Activated CD4-positive, alpha-beta T cell treated with anti-CD3 and anti-CD28 coated beads for 48 hours (primary cell): ENCODE results near the gene GRK6.
"Not testable (repeated sequence)": the region's sequence is repeated elsewhere in the genome, so short reads cannot be mapped to it uniquely, and the experiment has no call there.

ENCODE experiments used
- DNase-seq: peaks from one replicate; pipeline ENCODE4 v3.0.0-alpha.2; 2020

Gene GRK6

DNA sequence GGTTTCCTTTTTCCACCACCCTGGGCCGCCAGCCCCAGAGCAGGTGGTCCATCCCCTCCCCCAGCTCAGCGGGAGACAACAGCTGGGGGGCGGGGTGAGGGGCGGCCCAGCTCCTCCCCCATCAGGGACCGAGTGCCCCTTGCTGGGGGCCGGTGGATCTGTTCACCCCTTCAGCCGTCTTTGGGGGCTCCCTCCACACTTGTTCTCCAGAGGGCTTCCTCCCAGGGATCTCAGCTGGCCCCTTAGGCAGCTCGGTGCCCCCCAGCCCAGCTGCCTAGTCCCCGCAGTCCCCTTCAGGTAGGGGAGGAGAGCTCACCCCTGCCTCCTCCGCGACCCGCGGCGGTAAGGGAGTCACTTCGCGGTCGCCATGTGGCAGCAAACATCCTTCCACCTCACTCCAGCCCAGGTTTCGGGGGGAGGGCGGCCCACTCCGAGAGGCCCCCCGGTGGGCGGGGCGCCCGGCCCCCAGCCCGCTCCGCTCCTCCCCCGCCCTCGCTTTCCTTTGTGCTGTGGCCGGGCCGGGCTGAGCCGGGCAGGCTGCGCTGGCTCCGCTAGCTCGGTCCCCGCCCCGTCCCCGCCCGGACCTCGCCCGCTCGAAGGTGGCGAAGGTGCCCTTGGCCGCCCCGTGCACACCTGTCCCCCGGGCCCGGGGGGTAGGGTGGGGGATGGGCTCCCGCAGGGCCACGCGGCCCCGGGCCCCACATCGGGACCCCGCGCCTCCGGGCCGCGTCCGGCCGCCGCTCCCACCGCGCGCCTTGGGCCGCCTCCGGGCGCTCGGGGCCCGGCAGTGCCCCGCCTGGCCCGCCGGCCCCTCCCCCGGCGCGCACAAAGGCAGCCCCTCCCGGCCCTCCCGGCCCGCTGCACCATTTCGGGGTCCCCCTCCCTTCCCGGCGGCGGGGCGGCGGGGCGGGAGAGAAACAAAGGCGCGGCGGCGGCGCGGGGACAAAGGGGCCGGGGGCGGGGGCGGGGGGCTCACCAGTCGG is 46.3 kb downstream of the GRK6 start:
- DNase-seq, result peak; percentile 67

DNA sequence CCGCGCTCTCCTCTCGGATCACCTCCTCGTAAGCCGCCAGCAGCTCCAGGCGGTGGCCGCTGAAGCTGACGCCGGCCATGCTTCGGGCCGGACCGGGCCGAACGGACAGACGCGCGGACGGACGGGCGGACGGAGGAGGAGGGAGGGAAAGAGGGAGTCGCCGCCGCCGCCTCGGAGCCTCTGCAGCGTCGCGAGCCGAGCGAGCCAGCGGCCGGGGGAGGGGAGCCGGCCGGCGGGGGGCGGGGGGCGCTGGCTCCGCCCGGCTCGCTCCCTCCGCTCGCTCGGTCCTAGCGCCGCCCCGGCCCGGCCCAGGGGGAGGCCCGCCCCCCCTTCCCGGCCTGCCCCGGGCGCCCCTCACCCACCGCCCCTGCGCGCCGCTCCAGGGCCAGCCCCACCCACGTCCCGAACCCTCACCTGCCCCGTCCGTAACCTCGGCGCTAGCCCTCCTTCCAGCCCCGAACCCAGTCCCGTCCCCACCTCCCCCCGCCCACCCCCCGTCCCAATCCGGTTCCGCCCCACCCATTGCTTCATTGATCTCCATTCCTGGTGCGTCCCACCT is 47.0 kb downstream of the GRK6 start, which contains the start of gene DBN1:
Gene DBN1 (minus strand): TSS at position 192 of the 559 bp plus-strand sequence. CDS start 113 bp downstream, at position 79.
- DNase-seq, result no peak

DNA sequence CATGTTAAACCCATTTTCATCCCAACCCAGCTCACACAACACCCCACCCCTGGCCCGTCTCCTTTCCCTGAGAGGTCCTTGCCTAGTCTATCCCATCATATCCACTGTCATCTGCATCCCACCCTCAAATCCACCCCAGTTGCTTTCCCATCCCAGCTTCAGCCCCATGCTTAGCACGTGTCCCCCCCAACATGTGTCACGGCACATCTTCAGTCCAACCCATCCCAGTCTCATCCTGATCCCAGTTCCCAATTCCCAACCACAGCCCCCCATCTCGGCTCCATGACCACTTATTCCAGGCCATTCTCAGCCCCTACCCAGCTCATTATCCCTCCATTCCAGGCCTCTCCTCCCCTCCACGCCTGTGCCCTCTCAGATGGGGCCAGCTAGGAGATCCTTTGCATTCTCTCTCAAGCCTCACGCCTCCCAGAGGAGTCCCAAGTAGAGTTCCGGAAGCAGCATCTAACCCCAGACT is 47.6 kb downstream of the GRK6 start:
- DNase-seq, result no peak

DNA sequence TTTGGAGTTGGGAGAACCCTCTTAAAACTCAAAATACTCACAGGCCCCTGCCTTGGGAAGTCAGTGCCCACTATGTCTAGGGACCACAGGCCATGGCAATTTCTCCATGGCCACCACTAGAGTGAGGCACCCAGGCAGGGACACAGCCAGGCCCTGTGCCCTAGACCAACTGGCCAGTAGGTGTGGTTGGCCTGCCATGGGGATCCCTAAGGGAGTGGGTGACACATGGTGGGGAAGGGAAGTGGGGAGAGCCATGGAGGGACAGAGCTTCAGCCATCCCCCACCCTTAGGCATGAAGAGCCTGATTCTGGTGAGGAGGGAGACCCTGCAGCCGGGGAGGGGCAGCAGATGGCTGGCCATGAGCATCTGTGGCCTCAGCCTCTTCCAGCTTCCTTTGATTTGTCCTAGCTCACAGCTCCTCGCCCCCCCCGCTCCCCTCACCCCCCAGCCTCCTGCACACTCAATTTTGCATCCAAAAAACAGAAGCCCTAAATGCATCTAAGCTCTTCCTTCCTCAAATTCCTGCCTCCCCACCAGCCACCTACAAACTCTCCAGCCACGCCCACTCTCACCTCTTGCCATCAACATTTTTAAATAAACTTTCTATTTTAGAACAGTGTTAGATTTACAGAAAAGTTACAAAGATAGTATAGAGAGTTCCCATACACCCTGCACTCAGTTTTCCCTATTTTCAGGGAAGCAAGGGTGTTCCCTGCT is 48.5 kb downstream of the GRK6 start:
- no peak for DNase-seq

DNA sequence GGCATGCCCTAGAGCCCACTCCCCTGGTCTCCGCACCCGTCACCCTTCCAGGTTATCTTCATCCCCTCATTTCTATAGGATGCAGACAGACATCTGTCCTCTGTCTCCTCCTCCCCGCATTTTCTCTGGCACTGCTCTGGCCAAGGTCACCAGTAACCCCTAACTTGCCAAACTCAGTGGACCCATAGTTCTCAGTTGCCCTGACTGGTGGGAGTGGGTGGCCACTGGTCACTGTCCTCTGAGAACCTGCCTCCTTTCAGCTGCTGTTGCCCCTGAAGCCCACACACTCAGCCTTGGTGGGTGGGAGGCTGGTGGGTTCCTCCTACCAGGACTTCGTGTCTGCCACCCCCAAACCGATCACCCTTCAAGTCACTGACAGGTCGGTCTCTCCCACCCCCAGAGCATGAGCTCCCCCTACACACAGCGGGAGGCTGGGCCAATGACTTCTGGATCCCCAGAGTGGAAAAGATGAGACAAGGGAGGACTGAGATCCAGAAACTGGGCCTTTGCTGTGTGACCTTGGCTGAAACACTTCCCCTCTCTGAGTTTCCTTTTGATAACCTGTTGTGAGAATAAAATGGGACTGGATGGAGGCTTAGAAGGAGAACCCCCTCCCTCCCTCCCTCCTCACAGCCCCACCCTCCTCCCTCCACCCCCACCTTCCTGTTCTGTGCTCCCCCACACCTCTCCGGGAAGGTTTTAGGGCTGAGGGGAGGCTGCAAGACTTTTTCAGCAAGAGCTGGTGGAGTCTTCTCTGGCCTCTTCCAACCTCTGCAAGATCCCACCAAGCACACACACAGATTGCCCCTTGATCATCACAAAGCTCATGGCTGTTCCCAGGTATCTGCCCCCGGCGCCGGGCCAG is 49.3 kb downstream of the GRK6 start:
- no peak for DNase-seq

DNA sequence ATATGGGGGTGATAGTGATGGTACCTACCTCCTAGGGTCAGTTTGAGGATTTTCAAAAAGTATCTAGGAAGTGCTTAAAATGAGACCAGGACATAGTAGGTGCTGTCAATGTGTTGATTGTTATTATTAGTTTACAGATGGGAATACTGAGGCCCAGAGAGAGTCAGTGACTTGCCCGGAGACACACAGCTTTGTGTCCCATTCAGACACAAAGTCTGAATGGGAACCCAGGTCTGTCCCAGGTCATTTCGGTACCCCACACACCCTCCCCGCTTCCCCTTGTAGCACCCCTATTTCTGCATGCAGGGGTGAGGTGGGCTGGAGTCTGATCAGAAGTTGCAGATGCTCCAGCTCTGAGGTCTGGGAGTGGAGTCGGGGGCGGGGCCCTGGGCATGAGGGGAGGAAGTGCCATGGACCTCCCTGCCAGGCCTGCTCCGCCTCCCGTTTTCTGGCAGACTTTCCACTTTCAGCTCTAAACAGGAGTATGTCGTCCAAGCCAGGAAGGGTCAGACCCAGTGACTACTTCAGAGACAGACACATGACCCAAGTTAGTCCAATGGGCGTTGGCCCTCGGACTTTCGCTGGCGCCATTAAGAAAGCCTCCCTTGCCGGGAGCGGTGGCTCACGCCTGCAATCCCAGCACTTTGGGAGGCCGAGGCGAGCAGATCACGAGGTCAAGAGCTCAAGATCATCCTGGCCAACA is 50.2 kb downstream of the GRK6 start:
- no peak for DNase-seq

DNA sequence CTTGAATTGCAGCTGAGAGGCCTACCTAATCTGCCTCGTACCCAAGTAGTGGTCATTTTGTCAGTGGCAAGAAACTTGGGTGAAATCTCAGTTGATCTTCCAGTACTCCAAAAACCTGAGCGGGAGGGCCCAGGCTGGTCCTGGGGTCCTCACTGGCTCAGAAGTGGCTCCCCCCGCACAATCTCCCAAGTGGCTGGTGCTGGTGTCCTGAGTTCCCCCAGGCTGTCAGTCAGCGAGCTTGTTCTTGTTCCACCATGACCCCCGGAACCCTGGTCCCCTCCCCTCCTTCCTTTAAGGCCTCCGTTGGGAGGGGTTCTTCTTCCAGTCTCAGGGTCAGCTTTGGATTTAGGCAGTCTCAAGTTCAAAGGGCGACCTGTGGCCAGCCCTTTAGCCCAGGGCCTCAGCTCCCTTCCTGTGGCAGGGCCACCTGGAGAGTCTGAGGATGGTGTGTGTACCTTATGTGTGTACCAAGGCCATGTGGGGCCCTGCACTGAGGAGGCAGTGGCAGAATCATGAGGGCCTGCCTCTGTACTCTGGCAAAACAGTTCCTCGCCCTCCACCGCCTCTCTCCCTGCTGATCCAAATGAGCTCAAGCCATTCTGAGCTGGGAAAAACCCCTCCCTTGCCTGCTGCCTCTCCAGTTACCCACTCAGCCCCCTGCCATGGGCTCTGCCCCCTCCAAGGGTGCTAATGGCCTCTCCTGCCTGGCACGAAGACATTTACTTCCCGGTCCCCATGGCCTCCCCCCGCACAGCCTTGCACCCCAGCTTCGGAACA is 51.4 kb downstream of the GRK6 start:
- DNase-seq, result no peak

DNA sequence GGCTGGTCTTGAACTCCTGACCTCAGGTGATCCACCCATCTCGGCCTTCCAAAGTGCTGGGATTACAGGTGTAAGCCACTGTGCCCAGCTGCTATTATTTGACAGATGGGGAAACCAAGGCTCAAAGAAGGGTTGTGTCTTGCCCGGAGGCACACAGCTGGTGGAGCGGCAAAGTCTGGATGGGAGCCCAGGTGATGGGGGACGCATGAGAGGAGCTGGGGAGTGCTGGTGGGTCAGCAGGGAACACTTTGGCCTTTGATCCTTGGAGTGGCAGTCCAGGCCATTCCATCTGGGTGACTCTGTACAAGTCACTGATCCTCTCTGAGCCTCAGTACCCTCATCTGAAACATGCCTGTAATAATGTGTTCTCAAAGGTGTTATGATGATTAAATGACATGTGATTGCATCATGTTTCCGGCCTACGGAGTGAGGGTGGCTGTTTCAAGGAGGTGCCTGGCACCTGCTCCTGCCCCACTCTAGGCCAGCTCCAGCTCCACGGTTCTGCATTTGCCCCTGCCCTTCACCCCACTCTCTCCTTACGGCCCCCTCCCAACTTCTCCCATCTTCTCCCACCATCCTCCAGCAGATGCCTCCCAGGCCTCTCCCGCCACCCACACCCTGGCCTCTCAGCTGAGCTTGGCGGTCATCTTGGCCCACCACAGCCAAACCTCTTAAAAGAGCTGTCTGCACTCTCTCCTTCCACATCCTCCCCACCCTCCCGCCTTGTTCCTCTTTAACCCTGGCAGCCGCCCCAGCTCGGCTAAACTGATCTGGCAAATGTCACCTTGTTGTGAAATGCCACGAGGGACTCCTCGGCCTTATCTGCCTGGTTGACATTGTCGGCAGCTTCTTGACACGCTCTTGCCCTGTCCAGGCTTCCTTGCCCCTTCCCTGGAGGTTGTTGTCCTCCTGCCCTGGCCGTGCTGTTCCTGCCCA is 52.5 kb downstream of the GRK6 start:
- DNase-seq, result peak; percentile 59

DNA sequence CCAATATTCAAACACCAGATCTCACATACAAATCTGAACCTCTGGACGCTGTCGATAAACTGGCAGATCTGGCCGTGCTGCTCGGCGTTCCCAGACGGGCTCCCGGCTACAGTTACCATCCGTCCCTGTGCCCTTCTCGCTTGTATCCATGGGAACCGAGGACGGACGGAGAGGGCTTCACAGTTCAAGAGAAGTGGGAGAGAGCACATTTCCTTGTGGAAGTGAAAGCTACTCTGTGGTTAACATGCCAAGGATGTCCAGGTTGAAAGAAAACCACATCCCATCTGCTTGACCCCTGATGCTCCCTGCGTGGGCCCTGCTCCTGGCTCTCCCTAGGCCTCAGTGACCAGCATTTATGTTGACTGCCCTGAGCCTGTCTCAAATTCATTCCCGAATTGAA is 53.3 kb downstream of the GRK6 start:
- DNase-seq, result no peak

DNA sequence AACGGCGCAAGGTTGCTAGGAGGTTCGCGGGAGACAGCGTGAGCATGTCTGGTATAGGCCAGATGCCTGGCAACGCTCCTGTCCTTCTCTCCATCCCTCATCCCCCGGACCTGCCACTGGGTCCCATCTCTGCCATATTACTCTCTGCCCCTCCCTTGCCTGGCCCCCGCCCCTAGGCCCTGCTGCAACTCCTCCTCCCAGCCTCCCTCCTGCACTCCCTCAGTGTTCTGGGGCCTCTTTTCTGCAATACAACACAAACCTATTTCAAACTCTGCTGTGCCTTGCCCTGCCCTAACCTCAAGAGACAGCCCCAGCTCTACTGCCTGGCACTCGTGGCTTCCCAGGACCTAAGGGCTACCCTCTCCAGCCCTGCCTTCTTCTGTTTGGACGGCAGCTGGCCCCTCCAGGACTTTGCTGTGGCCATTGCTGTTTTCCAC is 55.9 kb downstream of the GRK6 start:
- no peak for DNase-seq

DNA sequence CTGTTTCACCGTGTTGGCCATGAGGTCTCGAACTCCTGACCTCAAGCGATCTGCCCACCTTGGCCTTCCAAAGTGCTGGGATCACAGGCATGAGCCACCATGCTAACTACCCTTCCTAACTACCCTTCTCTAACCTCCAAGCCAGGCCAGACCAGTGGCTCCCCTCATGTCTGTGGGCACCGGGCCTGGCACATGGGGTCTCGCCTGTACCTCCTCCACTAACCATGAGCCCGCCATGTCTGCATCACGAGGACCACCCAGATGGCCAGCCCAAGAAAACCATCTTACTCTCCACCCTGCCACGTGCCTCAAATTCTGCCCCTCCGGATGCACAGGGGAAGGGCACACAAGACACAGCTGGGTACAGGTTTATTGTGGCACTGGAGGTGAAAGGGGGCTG is 56.6 kb downstream of the GRK6 start:
- DNase-seq, result no peak

DNA sequence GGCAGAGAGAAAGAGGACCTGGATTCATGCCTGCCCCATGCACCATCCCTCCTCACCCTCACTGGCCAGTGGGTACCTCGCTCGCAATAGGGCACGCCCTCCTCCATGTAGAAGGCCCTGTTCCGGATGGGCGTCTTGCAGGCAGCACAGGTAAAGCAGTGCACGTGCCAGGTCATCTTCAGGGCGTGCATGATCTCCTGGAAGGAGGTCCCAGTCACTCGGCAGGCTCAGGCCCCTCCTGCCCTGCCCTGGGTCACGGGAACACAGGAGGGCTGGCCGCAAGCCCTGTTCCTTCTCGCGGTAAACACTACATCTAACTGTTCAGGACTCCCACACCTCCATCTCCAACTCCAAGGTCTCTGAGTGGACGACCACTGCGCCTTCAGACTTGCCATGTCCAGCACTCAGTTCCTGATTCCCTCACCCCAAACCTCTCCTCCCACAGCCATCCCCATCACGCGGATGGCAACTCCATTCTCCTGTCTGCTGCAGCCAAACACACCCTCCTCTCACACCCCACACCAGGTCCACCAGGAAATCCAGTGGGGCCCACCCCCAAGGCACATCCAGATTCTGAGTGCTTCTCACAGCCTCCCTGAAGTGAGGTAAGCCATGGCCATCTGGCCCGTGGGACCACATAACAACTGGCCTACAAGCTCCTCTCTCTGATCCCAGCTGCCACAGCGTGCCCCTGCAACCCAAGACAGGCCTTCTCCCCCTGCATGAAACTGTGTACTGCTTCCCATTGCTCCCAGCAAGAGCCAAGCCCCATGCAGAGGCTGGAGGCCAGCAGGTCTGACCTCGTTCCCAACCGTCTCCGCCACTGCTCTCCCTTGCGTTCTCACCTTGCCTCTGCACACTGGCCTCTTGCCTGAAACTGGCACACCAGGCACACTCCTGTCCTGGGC is 57.8 kb downstream of the GRK6 start:
- no peak for DNase-seq

DNA sequence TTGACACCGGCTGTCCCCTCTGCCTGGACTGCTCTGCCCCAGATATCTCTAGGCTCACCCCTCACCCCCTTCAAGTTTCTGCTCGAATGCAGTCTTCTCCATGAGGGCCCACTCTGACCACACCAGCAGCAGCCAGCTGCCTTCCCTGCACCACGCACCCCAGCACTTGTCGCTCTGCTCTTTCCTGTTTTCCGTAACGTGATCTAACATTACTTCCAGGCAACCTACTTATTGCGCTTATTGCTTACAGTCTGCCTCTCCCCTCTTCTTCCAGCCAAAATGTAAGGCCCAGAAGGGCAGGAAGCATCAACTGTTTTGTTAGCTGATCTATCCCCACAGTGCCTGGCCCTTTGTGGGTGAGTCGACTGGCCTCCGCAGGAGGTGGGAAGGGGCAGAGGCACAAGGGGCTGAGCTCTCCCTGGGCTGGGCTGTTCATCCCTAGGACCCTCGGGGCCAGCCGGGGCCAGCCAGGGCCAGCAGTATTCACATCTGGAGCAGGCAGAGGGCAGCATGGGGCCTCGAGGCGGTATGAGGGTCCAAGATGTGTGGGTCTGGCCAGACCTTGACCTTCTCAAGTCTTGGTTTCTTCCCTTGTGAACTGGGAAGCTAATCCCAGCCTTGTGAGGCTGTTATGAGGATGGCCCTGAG is 58.5 kb downstream of the GRK6 start:
- no peak for DNase-seq

DNA sequence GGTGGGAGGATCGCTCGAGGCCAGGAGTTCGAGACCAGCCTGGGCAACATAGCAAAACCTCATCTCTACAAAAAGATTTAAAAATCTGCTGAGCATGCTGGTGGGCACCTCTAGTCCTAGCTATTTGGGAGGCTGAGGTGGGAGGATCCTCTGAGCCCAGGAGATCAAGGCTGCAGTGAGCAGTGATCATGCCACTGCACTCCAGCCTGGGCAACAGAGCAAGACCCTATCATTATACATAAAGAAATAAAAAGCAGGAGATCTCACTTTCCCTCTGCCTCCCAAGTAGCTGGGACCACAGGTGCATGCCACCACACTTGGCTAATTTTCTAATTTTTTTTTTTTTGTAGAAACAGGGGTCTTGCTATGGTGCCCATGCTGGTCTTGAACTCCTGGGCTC is 59.3 kb downstream of the GRK6 start:
- DNase-seq, result not testable (repeated sequence)

DNA sequence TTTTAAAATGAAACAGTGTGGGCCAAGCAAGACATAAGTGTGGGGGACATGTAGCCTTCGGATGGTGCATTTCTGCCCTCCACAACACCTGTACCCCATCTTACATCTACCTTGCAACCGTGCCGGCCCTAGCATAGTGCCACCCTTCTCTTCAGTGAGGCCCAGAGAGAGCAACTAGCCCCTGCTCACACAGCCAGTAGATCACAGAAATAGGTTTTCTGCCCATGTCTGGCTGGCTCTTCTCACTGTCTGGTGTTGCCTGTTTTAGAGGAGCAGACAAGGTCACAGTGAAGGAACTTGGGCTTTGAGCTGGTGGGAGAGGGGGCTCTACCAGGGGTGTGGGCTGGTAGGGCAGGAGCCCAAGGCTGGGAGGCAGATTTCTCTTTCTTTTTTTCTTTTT is 59.8 kb downstream of the GRK6 start:
- no peak for DNase-seq

DNA sequence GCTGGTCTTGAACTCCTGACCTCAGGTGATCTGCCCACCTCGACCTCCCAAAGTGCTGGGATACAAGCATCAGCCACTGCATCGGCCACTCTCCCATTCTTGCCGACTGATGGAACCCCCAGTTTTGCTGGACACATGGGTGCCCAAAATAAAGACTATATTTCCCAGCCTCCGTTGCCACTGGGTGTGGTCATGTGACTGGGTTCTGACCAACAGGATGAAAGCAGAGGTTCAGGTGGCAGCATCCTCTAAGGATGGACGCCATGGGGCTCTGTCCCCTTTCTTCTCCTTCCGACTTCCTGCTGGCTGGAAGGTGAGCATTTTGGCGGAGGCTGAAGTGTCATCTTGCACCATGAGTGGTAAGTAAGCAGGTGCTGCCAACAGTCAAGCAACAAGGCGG is 60.7 kb downstream of the GRK6 start:
- DNase-seq, result no peak

DNA sequence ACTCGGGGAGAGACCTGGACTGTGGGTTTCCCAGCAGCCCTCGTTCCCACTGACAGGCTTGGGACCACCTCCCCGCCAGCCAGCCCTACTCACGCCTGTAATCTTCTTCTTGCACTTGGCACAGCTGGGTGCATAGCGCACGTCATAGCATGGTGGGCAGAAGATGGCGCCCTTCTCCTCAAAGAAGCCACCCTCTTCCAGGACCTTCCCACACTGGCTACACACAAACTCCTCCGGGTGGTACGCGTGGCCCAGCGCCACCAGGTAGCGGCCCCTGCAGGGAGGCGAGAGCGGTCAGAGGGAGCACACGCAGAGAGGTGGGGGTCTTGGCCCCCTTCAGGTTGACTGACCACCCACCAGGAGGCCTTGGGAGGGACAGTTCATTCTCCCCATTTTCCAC is 61.5 kb downstream of the GRK6 start:
- no peak for DNase-seq

DNA sequence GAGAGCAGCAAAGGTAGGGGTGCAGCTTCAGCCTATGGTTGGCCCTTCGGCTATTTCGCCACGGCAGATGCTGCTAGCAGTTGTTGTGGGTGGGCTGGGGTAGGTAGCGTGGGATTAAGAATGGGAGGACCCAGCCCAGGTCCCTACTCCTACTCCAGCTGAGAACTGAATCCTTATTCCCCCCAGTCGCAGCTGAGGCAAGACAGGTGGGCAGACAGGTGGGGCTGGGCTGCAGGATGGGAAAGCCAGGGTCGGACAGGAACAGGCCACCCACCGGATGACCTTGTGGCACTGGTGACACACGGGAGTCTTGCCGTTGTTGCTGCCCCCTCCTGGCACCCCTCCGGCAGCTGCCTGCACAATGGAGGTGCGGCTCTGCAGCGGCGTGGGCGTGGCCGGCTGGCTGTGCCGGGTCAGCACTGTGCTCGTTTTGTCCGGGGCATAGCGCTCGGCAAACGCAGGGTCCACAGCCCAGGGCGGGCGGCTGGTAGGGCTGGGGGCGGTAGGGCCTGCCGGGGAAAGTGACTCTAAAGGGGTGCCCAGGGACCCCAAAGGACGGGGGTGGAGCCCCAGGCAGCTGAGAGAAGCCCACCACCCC is 62.7 kb downstream of the GRK6 start:
- DNase-seq, result no peak
